H1 (cell line): ENCODE data around the gene GRAMD1B.
"Not testable (repeated sequence)": the region's sequence is repeated elsewhere in the genome, so short reads cannot be mapped to it uniquely, and the experiment has no call there.

ENCODE experiments used
- EZH2 ChIP-seq: fragments of 200-600 bp; sonication (generic); IDR thresholded peaks from 2 replicates; pipeline ENCODE4 v1.7.1; 2012; ENCODE audit warnings: low read depth, mild to moderate bottlenecking, moderate library complexity, low read length, inconsistent platforms; ENCODE audit not compliant: severe bottlenecking
- GTF2F1 ChIP-seq: IDR thresholded peaks from 2 replicates; pipeline ENCODE4 v1.6.1; 2012; ENCODE audit warnings: low read depth, low read length, improper control_type of control experiment, borderline replicate concordance
- POLR2A ChIP-seq, 2 experiments: IDR thresholded peaks; 1 replicate in 1 of 2; 2 replicates in 1 of 2; pipeline ENCODE4 v1.6.1; 2011; ENCODE audit warnings: low read depth in 2 of 2, low read length in 2 of 2, mild to moderate bottlenecking in 2 of 2; ENCODE audit errors: control extremely low read depth in 1 of 2
- POLR2AphosphoS5 ChIP-seq: IDR thresholded peaks from 2 replicates; pipeline ENCODE4 v1.6.1; 2011; ENCODE audit warnings: low read depth, low read length
- TAF1 ChIP-seq: IDR thresholded peaks from 2 replicates; pipeline ENCODE4 v1.6.1; 2011; ENCODE audit warnings: mild to moderate bottlenecking, low read depth, low read length
- TBP ChIP-seq: IDR thresholded peaks from 2 replicates; pipeline ENCODE4 v1.6.1; 2011; ENCODE audit warnings: low read depth, low read length, improper control_type of control experiment
- TEAD4 ChIP-seq: IDR thresholded peaks from 2 replicates; pipeline ENCODE4 v1.6.1; 2012; ENCODE audit warnings: low read depth, low read length, inconsistent platforms, mixed read lengths
- USF2 ChIP-seq: IDR thresholded peaks from 2 replicates; pipeline ENCODE4 v1.6.1; 2011; ENCODE audit warnings: low read length, improper control_type of control experiment
- ZNF274 ChIP-seq: IDR thresholded peaks from 2 replicates; pipeline ENCODE4 v1.7.0; 2012; ENCODE audit warnings: low read length, borderline replicate concordance; ENCODE audit errors: extremely low read depth
- TF ChIP-seq, protein P1 (sequence below), 3 experiments: IDR thresholded peaks; 1 replicate in 2 of 3; 2 replicates in 1 of 3; pipeline versions ENCODE4 v1.5.1 to v1.6.1; 2011; ENCODE audit warnings: low read length in 3 of 3, mild to moderate bottlenecking in 3 of 3, inconsistent platforms in 2 of 3, low read depth in 1 of 3, moderate library complexity in 1 of 3; ENCODE audit not compliant: insufficient read depth in 1 of 3; ENCODE audit errors: control extremely low read depth in 1 of 3

GRCh38 chr11:123572791-123573190 lies 142.7 kb downstream of the GRAMD1B start:
- TF ChIP-seq, protein P1, sequence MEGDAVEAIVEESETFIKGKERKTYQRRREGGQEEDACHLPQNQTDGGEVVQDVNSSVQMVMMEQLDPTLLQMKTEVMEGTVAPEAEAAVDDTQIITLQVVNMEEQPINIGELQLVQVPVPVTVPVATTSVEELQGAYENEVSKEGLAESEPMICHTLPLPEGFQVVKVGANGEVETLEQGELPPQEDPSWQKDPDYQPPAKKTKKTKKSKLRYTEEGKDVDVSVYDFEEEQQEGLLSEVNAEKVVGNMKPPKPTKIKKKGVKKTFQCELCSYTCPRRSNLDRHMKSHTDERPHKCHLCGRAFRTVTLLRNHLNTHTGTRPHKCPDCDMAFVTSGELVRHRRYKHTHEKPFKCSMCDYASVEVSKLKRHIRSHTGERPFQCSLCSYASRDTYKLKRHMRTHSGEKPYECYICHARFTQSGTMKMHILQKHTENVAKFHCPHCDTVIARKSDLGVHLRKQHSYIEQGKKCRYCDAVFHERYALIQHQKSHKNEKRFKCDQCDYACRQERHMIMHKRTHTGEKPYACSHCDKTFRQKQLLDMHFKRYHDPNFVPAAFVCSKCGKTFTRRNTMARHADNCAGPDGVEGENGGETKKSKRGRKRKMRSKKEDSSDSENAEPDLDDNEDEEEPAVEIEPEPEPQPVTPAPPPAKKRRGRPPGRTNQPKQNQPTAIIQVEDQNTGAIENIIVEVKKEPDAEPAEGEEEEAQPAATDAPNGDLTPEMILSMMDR (IDR thresholded peaks at IDR 0.05; ENCODE audit: control extremely low read depth in 1 of 3, insufficient read depth in 1 of 3, low read depth in 1 of 3, low read length in 3 of 3) = not testable (repeated sequence)
- not testable (repeated sequence) for TF ChIP-seq POLR2AphosphoS5; ZNF274; USF2; POLR2A (IDR thresholded peaks at IDR 0.05; ENCODE audit: control extremely low read depth in 1 of 2, low read depth in 2 of 2, low read length in 2 of 2); TAF1; TEAD4; EZH2; TBP; GTF2F1
